Measurements from ENCODE around the gene NUCKS1.

DNA sequence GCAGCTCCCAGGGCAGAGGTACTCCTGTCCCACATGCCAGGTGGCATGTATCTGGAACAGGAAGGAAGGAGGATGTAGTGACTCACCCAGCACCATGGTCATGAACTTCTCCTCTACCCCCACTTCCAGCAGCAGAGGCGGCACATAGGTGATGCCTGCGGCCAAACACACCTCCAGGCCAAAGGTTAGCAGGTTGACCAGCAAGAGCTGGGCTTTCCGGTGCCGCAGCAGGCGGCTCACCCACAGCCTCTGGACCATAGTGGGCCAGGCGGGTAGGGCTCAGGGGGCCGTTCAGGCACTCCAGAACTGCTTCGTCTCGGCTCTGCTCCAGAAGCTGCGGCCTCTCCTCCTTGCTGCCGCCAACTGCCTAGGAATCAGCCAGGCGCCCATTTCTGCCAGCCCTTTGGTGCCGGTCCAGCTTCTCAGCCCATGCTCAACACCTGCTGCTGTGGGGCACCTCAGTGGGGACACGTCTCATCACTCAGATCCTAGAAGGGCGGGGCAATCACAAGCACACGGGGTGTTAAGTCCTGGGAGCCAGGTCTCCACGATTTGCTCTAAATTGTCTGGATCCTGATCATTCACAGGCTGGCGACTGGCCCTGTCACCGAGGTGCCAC is 85.5 kb downstream of the NUCKS1 start:
- TF ChIP-seq, protein P1, sequence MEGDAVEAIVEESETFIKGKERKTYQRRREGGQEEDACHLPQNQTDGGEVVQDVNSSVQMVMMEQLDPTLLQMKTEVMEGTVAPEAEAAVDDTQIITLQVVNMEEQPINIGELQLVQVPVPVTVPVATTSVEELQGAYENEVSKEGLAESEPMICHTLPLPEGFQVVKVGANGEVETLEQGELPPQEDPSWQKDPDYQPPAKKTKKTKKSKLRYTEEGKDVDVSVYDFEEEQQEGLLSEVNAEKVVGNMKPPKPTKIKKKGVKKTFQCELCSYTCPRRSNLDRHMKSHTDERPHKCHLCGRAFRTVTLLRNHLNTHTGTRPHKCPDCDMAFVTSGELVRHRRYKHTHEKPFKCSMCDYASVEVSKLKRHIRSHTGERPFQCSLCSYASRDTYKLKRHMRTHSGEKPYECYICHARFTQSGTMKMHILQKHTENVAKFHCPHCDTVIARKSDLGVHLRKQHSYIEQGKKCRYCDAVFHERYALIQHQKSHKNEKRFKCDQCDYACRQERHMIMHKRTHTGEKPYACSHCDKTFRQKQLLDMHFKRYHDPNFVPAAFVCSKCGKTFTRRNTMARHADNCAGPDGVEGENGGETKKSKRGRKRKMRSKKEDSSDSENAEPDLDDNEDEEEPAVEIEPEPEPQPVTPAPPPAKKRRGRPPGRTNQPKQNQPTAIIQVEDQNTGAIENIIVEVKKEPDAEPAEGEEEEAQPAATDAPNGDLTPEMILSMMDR (IDR thresholded peaks at IDR 0.05) = no peak
- no peak; the same call in 1 of the 2 replicates for TF ChIP-seq POLR2AphosphoS5 (IDR thresholded peaks at IDR 0.05; ENCODE audit: low read depth, low read length)
- no peak for TF ChIP-seq TCF7L2 (IDR thresholded peaks at IDR 0.05; ENCODE audit: low read depth, low read length)
- TF ChIP-seq, protein P2, sequence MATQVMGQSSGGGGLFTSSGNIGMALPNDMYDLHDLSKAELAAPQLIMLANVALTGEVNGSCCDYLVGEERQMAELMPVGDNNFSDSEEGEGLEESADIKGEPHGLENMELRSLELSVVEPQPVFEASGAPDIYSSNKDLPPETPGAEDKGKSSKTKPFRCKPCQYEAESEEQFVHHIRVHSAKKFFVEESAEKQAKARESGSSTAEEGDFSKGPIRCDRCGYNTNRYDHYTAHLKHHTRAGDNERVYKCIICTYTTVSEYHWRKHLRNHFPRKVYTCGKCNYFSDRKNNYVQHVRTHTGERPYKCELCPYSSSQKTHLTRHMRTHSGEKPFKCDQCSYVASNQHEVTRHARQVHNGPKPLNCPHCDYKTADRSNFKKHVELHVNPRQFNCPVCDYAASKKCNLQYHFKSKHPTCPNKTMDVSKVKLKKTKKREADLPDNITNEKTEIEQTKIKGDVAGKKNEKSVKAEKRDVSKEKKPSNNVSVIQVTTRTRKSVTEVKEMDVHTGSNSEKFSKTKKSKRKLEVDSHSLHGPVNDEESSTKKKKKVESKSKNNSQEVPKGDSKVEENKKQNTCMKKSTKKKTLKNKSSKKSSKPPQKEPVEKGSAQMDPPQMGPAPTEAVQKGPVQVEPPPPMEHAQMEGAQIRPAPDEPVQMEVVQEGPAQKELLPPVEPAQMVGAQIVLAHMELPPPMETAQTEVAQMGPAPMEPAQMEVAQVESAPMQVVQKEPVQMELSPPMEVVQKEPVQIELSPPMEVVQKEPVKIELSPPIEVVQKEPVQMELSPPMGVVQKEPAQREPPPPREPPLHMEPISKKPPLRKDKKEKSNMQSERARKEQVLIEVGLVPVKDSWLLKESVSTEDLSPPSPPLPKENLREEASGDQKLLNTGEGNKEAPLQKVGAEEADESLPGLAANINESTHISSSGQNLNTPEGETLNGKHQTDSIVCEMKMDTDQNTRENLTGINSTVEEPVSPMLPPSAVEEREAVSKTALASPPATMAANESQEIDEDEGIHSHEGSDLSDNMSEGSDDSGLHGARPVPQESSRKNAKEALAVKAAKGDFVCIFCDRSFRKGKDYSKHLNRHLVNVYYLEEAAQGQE (IDR thresholded peaks at IDR 0.05; ENCODE audit: insufficient read depth in 1 of 2, low read depth in 2 of 2, low read length in 1 of 2) = no peak
- no peak for TF ChIP-seq SIN3A (IDR thresholded peaks at IDR 0.05; ENCODE audit: borderline replicate concordance, insufficient read depth, low read depth, low read length)
